IMR-90 (cell line): ENCODE results near the gene PRICKLE2. TPM values are rescaled to one million over a fixed set of nuclear protein-coding genes. Genes with fewer than 3 reads are reported as not detected.

ENCODE experiments used
- ATAC-seq: fragments of 200-7000 bp; cut with Tn5 transposase; 2 replicates; pipeline ENCODE4 v1.9.1; 2020; ENCODE audit warnings: low read depth, mild to moderate bottlenecking, moderate library complexity
- BruUV-seq: library from RNA; stranded (reverse); fragments of 400-500 nt; replicated peaks from 2 replicates; lab custom pipeline; 2021; lab: Mats Ljungman, UMichigan
- CTCF ChIA-PET: fragments of 300-600 bp; formaldehyde crosslinking; extraction: SDS; loops from one replicate; lab custom pipeline; 2021; ENCODE audit warnings: antibody characterized with exemption; lab: Yijun Ruan, JAX
- POLR2A ChIA-PET: fragments of 300-600 bp; sonication (Branson Sonifier 250); formaldehyde crosslinking; loops from one replicate; lab custom pipeline; 2022; ENCODE audit warnings: antibody characterized with exemption; ENCODE audit not compliant: unreplicated experiment; lab: Charles Lee
- DNase-seq: peaks from one replicate; pipeline ENCODE4 v3.0.0; 2013
- H2AFZ ChIP-seq: replicated peaks from 2 replicates; pipeline ENCODE3; 2013; ENCODE audit warnings: low read length, mild to moderate bottlenecking; ENCODE audit not compliant: poor library complexity
- H2AK5ac ChIP-seq: 2 replicates; pipeline ENCODE4 v1.6.1; 2013; ENCODE audit warnings: low read depth, low read length, inconsistent platforms
- H2AK9ac ChIP-seq: replicated peaks from 2 replicates; pipeline ENCODE3; 2013; ENCODE audit warnings: mild to moderate bottlenecking, low read depth, low read length, moderate library complexity; ENCODE audit not compliant: poor library complexity
- H2BK120ac ChIP-seq: 2 replicates; pipeline ENCODE4 v1.6.1; 2013; ENCODE audit warnings: low read depth, low read length, inconsistent platforms
- H2BK15ac ChIP-seq: 3 replicates; pipeline ENCODE4 v1.6.1; 2013; ENCODE audit warnings: low read depth, low read length, inconsistent platforms
- H2BK20ac ChIP-seq: 2 replicates; pipeline ENCODE4 v1.6.1; 2013; ENCODE audit warnings: low read depth, mild to moderate bottlenecking, inconsistent platforms, low read length, moderate library complexity
- H2BK5ac ChIP-seq: 2 replicates; pipeline ENCODE4 v1.6.1; 2013; ENCODE audit warnings: mild to moderate bottlenecking, low read depth, low read length, inconsistent platforms; ENCODE audit not compliant: poor library complexity, severe bottlenecking
- H3K14ac ChIP-seq: replicated peaks from 2 replicates; pipeline ENCODE4 v1.6.1; 2013; ENCODE audit warnings: low read depth, low read length, inconsistent platforms
- H3K18ac ChIP-seq: 2 replicates; pipeline ENCODE4 v1.6.1; 2013; ENCODE audit warnings: low read depth, low read length, control low read depth
- H3K23ac ChIP-seq: 2 replicates; pipeline ENCODE4 v1.6.1; 2013; ENCODE audit warnings: low read depth, low read length, inconsistent platforms
- H3K27ac ChIP-seq: 2 replicates; pipeline ENCODE4 v1.5.1; 2013; ENCODE audit warnings: mild to moderate bottlenecking, control low read depth, low read length; ENCODE audit not compliant: insufficient read depth
- H3K27me3 ChIP-seq: 2 replicates; pipeline ENCODE4 v1.6.1; 2013; ENCODE audit warnings: low read length; ENCODE audit not compliant: control insufficient read depth, insufficient read depth
- H3K36me3 ChIP-seq: 2 replicates; pipeline ENCODE4 v1.6.1; 2013; ENCODE audit warnings: low read length, mixed read lengths; ENCODE audit not compliant: control insufficient read depth, insufficient read depth
- H3K4ac ChIP-seq: 2 replicates; pipeline ENCODE4 v1.6.1; 2013; ENCODE audit warnings: low read depth, low read length, inconsistent platforms
- H3K4me1 ChIP-seq: 2 replicates; pipeline ENCODE4 v1.6.1; 2013; ENCODE audit warnings: low read length, mixed read lengths; ENCODE audit not compliant: control insufficient read depth, insufficient read depth
- H3K4me2 ChIP-seq: 2 replicates; pipeline ENCODE4 v1.6.1; 2013; ENCODE audit warnings: low read depth, mild to moderate bottlenecking, control low read depth, low read length, moderate library complexity
- H3K4me3 ChIP-seq: 2 replicates; pipeline ENCODE4 v1.5.1; 2013; ENCODE audit warnings: low read depth, mild to moderate bottlenecking, control low read depth, low read length, moderate library complexity; ENCODE audit not compliant: insufficient read depth
- H3K56ac ChIP-seq: 2 replicates; pipeline ENCODE4 v1.6.1; 2013; ENCODE audit warnings: low read length, inconsistent platforms; ENCODE audit not compliant: insufficient read depth; ENCODE audit errors: extremely low read depth
- H3K79me1 ChIP-seq, 2 experiments: 2 replicates each; pipeline ENCODE4 v1.6.1; 2013; ENCODE audit warnings: low read length in 2 of 2, inconsistent platforms in 1 of 2, low read depth in 1 of 2
- H3K9ac ChIP-seq: 2 replicates; pipeline ENCODE4 v1.6.1; 2013; ENCODE audit warnings: low read depth, low read length, control low read depth
- H3K9me1 ChIP-seq: 2 replicates; pipeline ENCODE4 v1.6.1; 2013; ENCODE audit warnings: low read length, inconsistent platforms; ENCODE audit not compliant: insufficient read depth
- H3K9me3 ChIP-seq: 2 replicates; pipeline ENCODE4 v1.6.1; 2013; ENCODE audit warnings: low read length; ENCODE audit not compliant: control insufficient read depth, insufficient read depth
- H4K20me1 ChIP-seq: 2 replicates; pipeline ENCODE4 v1.6.1; 2013; ENCODE audit warnings: low read length, inconsistent platforms; ENCODE audit not compliant: insufficient read depth
- H4K5ac ChIP-seq: 2 replicates; pipeline ENCODE4 v1.6.1; 2013; ENCODE audit warnings: mild to moderate bottlenecking, low read depth, low read length, control low read depth
- H4K8ac ChIP-seq, 2 experiments: 2 replicates each; pipeline ENCODE4 v1.6.1; 2013; ENCODE audit warnings: low read depth in 2 of 2, low read length in 2 of 2, control low read depth in 1 of 2, inconsistent platforms in 1 of 2
- H4K91ac ChIP-seq: 2 replicates; pipeline ENCODE4 v1.6.1; 2013; ENCODE audit warnings: low read depth, low read length, inconsistent platforms; ENCODE audit not compliant: insufficient read depth
- BHLHE40 ChIP-seq: fragments of 150-350 bp; IDR thresholded peaks from 2 replicates; pipeline ENCODE4 v1.6.1; 2016; ENCODE audit warnings: mild to moderate bottlenecking, low read depth, low read length
- CEBPB ChIP-seq: IDR thresholded peaks from 2 replicates; pipeline ENCODE4 v1.6.1; 2012; ENCODE audit warnings: low read depth, low read length, improper control_type of control experiment
- CTCF ChIP-seq: conservative IDR thresholded peaks from 2 replicates; pipeline ENCODE4 v1.5.1; 2012; ENCODE audit warnings: mild to moderate bottlenecking, low read depth, low read length, improper control_type of control experiment
- FOS ChIP-seq: fragments of 150-350 bp; IDR thresholded peaks from 2 replicates; pipeline ENCODE4 v1.6.1; 2016; ENCODE audit warnings: low read depth, low read length
- MAFK ChIP-seq: IDR thresholded peaks from 2 replicates; pipeline ENCODE4 v1.6.1; 2012; ENCODE audit warnings: low read depth, low read length, improper control_type of control experiment
- MAZ ChIP-seq: IDR thresholded peaks from 2 replicates; pipeline ENCODE4 v1.6.1; 2012; ENCODE audit warnings: low read depth, mild to moderate bottlenecking, low read length, improper control_type of control experiment, moderate library complexity, borderline replicate concordance
- MXI1 ChIP-seq: IDR thresholded peaks from 2 replicates; pipeline ENCODE4 v1.6.1; 2012; ENCODE audit warnings: low read depth, mild to moderate bottlenecking, low read length, moderate library complexity, borderline replicate concordance
- NFE2L2 ChIP-seq: fragments of 150-350 bp; IDR thresholded peaks from 2 replicates; pipeline ENCODE4 v1.6.1; 2016; ENCODE audit warnings: low read depth, mild to moderate bottlenecking, low read length
- POLR2A ChIP-seq: IDR thresholded peaks from 2 replicates; pipeline ENCODE4 v1.6.1; 2012; ENCODE audit warnings: mild to moderate bottlenecking, low read depth, low read length
- SMC3 ChIP-seq: fragments of 150-350 bp; IDR thresholded peaks from 2 replicates; pipeline ENCODE4 v1.6.1; 2016; ENCODE audit warnings: low read depth, mild to moderate bottlenecking, antibody characterized with exemption, low read length, moderate library complexity
- WGBS, 2 experiments: methylation state at CpG; one replicate each; pipeline versions ENCODE4 v1.1.5 to v1.1.7; 2013; ENCODE audit warnings: missing lambda C conversion rate in 2 of 2; ENCODE audit not compliant: insufficient read length in 1 of 2; ENCODE audit errors: extremely low coverage in 2 of 2; 5-methylcytosine and 5-hydroxymethylcytosine counted together
- dilution Hi-C: fragments of 300-500 bp; cut with HindIII; formaldehyde crosslinking; loops from one replicate; pipeline ENCODE4 v1.14.3; 2018; ENCODE audit warnings: low sequenced_read_pairs; ENCODE audit not compliant: unreplicated experiment
- in situ Hi-C: fragments of 300-500 bp; cut with MboI; formaldehyde crosslinking; loops from 3 replicates; pipeline ENCODE4 v1.14.3; 2019; ENCODE audit warnings: low sequenced_read_pairs, inconsistent platforms, mixed read lengths
- intact Hi-C: fragments of 100-400 bp; cut with micrococcal nuclease; formaldehyde crosslinking; loops from 2 replicates; pipeline ENCODE4 v1.10.0; 2022
- polyA plus RNA-seq, 3 experiments: library from polyadenylated mRNA; depleted of rRNA; stranded (reverse); fragments of >200 nt; gene quantifications; 2 replicates each; pipeline ENCODE4 v1.2.3, GENCODE V29; 2012; ENCODE audit warnings: low replicate concordance in 1 of 3
- total RNA-seq: library from RNA; depleted of rRNA; stranded (reverse); fragments of >200 nt; gene quantifications from 2 replicates; pipeline ENCODE4 v1.2.3, GENCODE V29; 2012

PRICKLE2 gene
- total and polyA plus RNA-seq, 2 of the 4 experiments (the other 2 are of a cell fraction), result 4.1 to 14.2 TPM

GRCh38 chr3:64152676-64153466 lies 72.4 kb downstream of the PRICKLE2 start:
- no peak overlapping the region for H2BK15ac ChIP-seq
- H4K91ac ChIP-seq, result no peak overlapping the region
- H2BK5ac ChIP-seq, result peak overlapping the region; percentile 9
- H2BK120ac ChIP-seq, result no peak overlapping the region
- no peak overlapping the region for H3K4ac ChIP-seq
- H3K36me3 ChIP-seq, result peaks cover 29% of the 10 kb centered on the region
- H3K79me1 ChIP-seq, result peaks cover 6 to 34% of the 10 kb centered on the region in 2 experiments
- DNase-seq (no peak), ATAC-seq (no peak)
- no peak overlapping the region for H3K23ac ChIP-seq
- dilution Hi-C loops (no loop called here), in situ Hi-C loops (no loop called here), intact Hi-C loops (loop anchor here (5.0 kb wide), 4 partner anchors 69 to 329 kb away; no protein-coding TSS in a partner anchor)
- no peak overlapping the region for H3K18ac ChIP-seq
- peak overlapping the region; percentile 13; the same call in 1 of the 2 replicates for H2AK5ac ChIP-seq
- no peak overlapping the region for H3K56ac ChIP-seq
- H3K4me2 ChIP-seq, result no peak overlapping the region
- H3K14ac ChIP-seq, result no peak overlapping the region; the same call in 1 of the 2 replicates
- H3K9ac ChIP-seq, result no peak overlapping the region
- H3K27me3 ChIP-seq, result no peaks in the 10 kb centered on the region
- CTCF ChIA-PET, result interaction anchor here (1.4 kb wide), 1 partner anchor 11 kb away, joined by 7 read pairs; no protein-coding TSS in a partner anchor
- WGBS, 2 experiments, result no CpG with 5 or more reads among the region's 9 CpGs
- H4K20me1 ChIP-seq, result no peaks in the 10 kb centered on the region; the same call in none of the 2 replicates
- no peak overlapping the region for H2AFZ ChIP-seq
- no peak overlapping the region for H4K8ac ChIP-seq
- H3K9me1 ChIP-seq, result peaks cover 19% of the 10 kb centered on the region
- TF ChIP-seq NFE2L2 (no peak), CTCF (no peak), CEBPB (no peak), MXI1 (no peak), MAFK (no peak), BHLHE40 (no peak), POLR2A (no peak), MAZ (no peak), SMC3 (no peak), FOS (no peak)
- H3K9me3 ChIP-seq, result no peaks in the 10 kb centered on the region
- no peak overlapping the region for H3K4me3 ChIP-seq
- no peak overlapping the region for H4K5ac ChIP-seq
- peaks cover 18% of the 10 kb centered on the region for H3K4me1 ChIP-seq
- BruUV-seq, result no TSS peak
- POLR2A ChIA-PET, result no interaction called here
- H2BK20ac ChIP-seq, result peak overlapping the region; percentile 12; the same call in 1 of the 2 replicates
- no peak overlapping the region for H2AK9ac ChIP-seq
- H3K27ac ChIP-seq, result no peak overlapping the region
